K562 (cell line): Measurements from ENCODE around the gene PDZD2. TPM values are rescaled to one million over a fixed set of nuclear protein-coding genes. Genes with fewer than 3 reads are reported as not detected.

Source experiments
- ATAC-seq: fragments of 200-7000 bp; cut with Tn5 transposase; 3 replicates; pipeline ENCODE4 v1.9.1; 2020; ENCODE audit warnings: moderate library complexity
- BruUV-seq: library from RNA; stranded (reverse); fragments of 400-500 nt; replicated peaks from 2 replicates; lab custom pipeline; 2021; lab: Mats Ljungman, UMichigan
- CTCF ChIA-PET: fragments of 300-600 bp; formaldehyde crosslinking; extraction: SDS; loops from one replicate; lab custom pipeline; 2021; ENCODE audit warnings: low intra/inter-chr PET ratio; lab: Yijun Ruan, JAX
- POLR2A ChIA-PET: fragments of 300-600, 350-650 bp; sonication (Branson Sonifier 250); formaldehyde crosslinking; extraction: SDS; loops from one replicate; lab custom pipeline; 2021; ENCODE audit warnings: antibody characterized with exemption, inconsistent platforms; lab: Yijun Ruan, JAX
- DNase-seq, 4 experiments: peaks; one replicate each; pipeline versions ENCODE4 v3.0.0 to v3.0.0-alpha.2; 2011 to 2018; ENCODE audit warnings: low spot score in 3 of 4, mixed read lengths in 3 of 4; ENCODE audit errors: extremely low read depth in 1 of 4
- FAIRE-seq: peaks from 2 replicates; lab custom pipeline; 2011; peaks lifted over from hg19 to GRCh38; lab: Jason Lieb, UNC
- H2AFZ ChIP-seq: 2 replicates; pipeline ENCODE4 v1.6.0; 2011; ENCODE audit warnings: low read depth, low read length, control low read depth, inconsistent platforms
- H3K27ac ChIP-seq: fragments of 200-600 bp; 3 replicates; pipeline ENCODE4 v1.8.0; 2011; ENCODE audit warnings: low read depth, mild to moderate bottlenecking, control low read depth, inconsistent platforms, low read length, moderate library complexity, mixed read lengths; ENCODE audit errors: extremely low read depth
- H3K27me3 ChIP-seq, 2 experiments: fragments of 300-600 bp in 1 of 2; 2 replicates in 1 of 2; 3 replicates in 1 of 2; pipeline versions ENCODE4 v1.6.0 to v1.8.0; 2011; ENCODE audit warnings: inconsistent platforms in 2 of 2, low read length in 2 of 2, mild to moderate bottlenecking in 1 of 2, mixed read lengths in 1 of 2, moderate library complexity in 1 of 2; ENCODE audit not compliant: control insufficient read depth in 2 of 2, insufficient read depth in 2 of 2
- H3K36me3 ChIP-seq: fragments of 300-600 bp; 3 replicates; pipeline ENCODE4 v1.8.0; 2011; ENCODE audit warnings: mild to moderate bottlenecking, low read length, inconsistent platforms; ENCODE audit not compliant: control insufficient read depth, insufficient read depth
- H3K4me1 ChIP-seq, 2 experiments: fragments of 200-600 bp in 1 of 2; replicated peaks in 1 of 2; 2 replicates in 1 of 2; 3 replicates in 1 of 2; pipeline versions ENCODE4 v1.5.1 to v1.8.0; 2011; ENCODE audit warnings: inconsistent platforms in 2 of 2, low read length in 2 of 2, mild to moderate bottlenecking in 1 of 2, mixed read lengths in 1 of 2, moderate library complexity in 1 of 2; ENCODE audit not compliant: control insufficient read depth in 2 of 2, insufficient read depth in 2 of 2
- H3K4me2 ChIP-seq: 2 replicates; pipeline ENCODE4 v1.6.1; 2011; ENCODE audit warnings: low read length, control low read depth, inconsistent platforms, mixed read lengths; ENCODE audit not compliant: insufficient read depth
- H3K4me3 ChIP-seq: fragments of 200-600 bp; sonication (generic), shearing (Covaris generic); 2 replicates; pipeline ENCODE4 v1.5.1; 2016; ENCODE audit warnings: control low read depth, inconsistent platforms
- H3K79me2 ChIP-seq: fragments of 200-600 bp; 3 replicates; pipeline ENCODE4 v1.8.0; 2011; ENCODE audit warnings: low read length, inconsistent platforms; ENCODE audit not compliant: control insufficient read depth, insufficient read depth
- H3K9ac ChIP-seq, 2 experiments: 2 replicates each; pipeline versions ENCODE4 v1.6.0 to v1.6.1; 2011; ENCODE audit warnings: low read depth in 2 of 2, low read length in 2 of 2, control low read depth in 1 of 2, inconsistent platforms in 1 of 2, mild to moderate bottlenecking in 1 of 2, mixed read lengths in 1 of 2; ENCODE audit not compliant: insufficient read depth in 1 of 2
- H3K9me1 ChIP-seq: one replicate; pipeline ENCODE4 v1.6.0; 2011; ENCODE audit warnings: inconsistent platforms, mild to moderate bottlenecking, low read length, moderate library complexity; ENCODE audit not compliant: control insufficient read depth, insufficient read depth
- H3K9me3 ChIP-seq: replicated peaks from 2 replicates; pipeline ENCODE4 v1.5.1; 2011; ENCODE audit warnings: low read depth, low read length, inconsistent platforms; ENCODE audit not compliant: control insufficient read depth, insufficient read depth
- H4K20me1 ChIP-seq: replicated peaks from 2 replicates; pipeline ENCODE4 v1.6.1; 2011; ENCODE audit warnings: low read length, inconsistent platforms, mixed read lengths; ENCODE audit not compliant: control insufficient read depth, insufficient read depth
- CBX8 ChIP-seq: fragments of 200-600 bp; sonication (generic); IDR thresholded peaks from 2 replicates; pipeline ENCODE4 v1.6.1; 2012; ENCODE audit warnings: borderline replicate concordance, mixed run types, low read depth, mild to moderate bottlenecking, moderate library complexity, mixed read lengths, low read length, control low read depth, inconsistent platforms; ENCODE audit not compliant: poor library complexity, severe bottlenecking; ENCODE audit errors: extremely low read depth
- CHD4 ChIP-seq: fragments of 200-600 bp; sonication (generic); IDR thresholded peaks from 3 replicates; pipeline ENCODE4 v1.6.1; 2012; ENCODE audit warnings: low read depth, mild to moderate bottlenecking, mixed read lengths, low read length, inconsistent platforms; ENCODE audit not compliant: insufficient read depth, insufficient replicate concordance, poor library complexity, severe bottlenecking
- MED1 ChIP-seq: sonication (generic); formaldehyde crosslinking; IDR thresholded peaks from 2 replicates; pipeline ENCODE4 v1.8.1; 2023; ENCODE audit warnings: missing genetic modification reagents, borderline replicate concordance
- NCOA4 ChIP-seq: fragments of 450-650 bp; IDR thresholded peaks from 2 replicates; pipeline ENCODE4 v1.6.1; 2018; ENCODE audit warnings: mild to moderate bottlenecking; ENCODE audit not compliant: partially characterized antibody
- PML ChIP-seq: IDR thresholded peaks from 2 replicates; pipeline ENCODE4 v1.6.1; 2012; ENCODE audit warnings: low read length, inconsistent platforms
- SAP30 ChIP-seq: fragments of 200-600 bp; sonication (generic); IDR thresholded peaks from 2 replicates; pipeline ENCODE4 v1.6.1; 2012; ENCODE audit warnings: borderline replicate concordance, low read depth, mild to moderate bottlenecking, moderate library complexity, low read length, control low read depth, inconsistent platforms; ENCODE audit not compliant: insufficient read depth, poor library complexity, severe bottlenecking
- SMAD4 ChIP-seq: fragments of 250-450 bp; sonication (Bioruptor Pico); conservative IDR thresholded peaks from 2 replicates; pipeline ENCODE4 v1.8.0; 2021; ENCODE audit warnings: inconsistent platforms, mild to moderate bottlenecking, moderate library complexity
- SRF ChIP-seq, 2 experiments: fragments of 250-450, 450-650 bp in 1 of 2; sonication (Bioruptor Pico) in 1 of 2; sonication (generic) in 1 of 2; formaldehyde crosslinking; IDR thresholded peaks; 2 replicates each; pipeline versions ENCODE4 v1.5.0 to v1.5.1; 2020 to 2022; ENCODE audit warnings: mild to moderate bottlenecking in 1 of 2, missing genetic modification reagents in 1 of 2
- SRSF9 ChIP-seq: fragments of 200-400 bp; formaldehyde crosslinking; IDR thresholded peaks from 2 replicates; pipeline ENCODE4 v1.6.1; 2017; ENCODE audit warnings: low read depth, low read length, borderline replicate concordance
- TAL1 ChIP-seq: fragments of 450-650 bp; IDR thresholded peaks from 2 replicates; pipeline ENCODE4 v1.6.1; 2016; ENCODE audit warnings: mild to moderate bottlenecking
- TEAD1 ChIP-seq, 2 experiments: fragments of 450-650 bp in 1 of 2; sonication (generic) in 1 of 2; formaldehyde crosslinking; IDR thresholded peaks; 2 replicates each; pipeline versions ENCODE4 v1.4.0 to v1.8.0; 2020 to 2022; ENCODE audit warnings: mild to moderate bottlenecking in 2 of 2, missing genetic modification reagents in 1 of 2
- ZC3H4 ChIP-seq: sonication (generic); formaldehyde crosslinking; IDR thresholded peaks from 2 replicates; pipeline ENCODE4 v1.9.0; 2021; ENCODE audit warnings: missing genetic modification reagents, borderline replicate concordance
- ZNF165 ChIP-seq: fragments of 250-450 bp; sonication (Bioruptor Pico); IDR thresholded peaks from 2 replicates; pipeline ENCODE4 v1.4.0; 2020; ENCODE audit warnings: borderline replicate concordance
- ZNF24 ChIP-seq: fragments of 450-650 bp; IDR thresholded peaks from 2 replicates; pipeline ENCODE4 v1.6.1; 2016
- ZNF57 ChIP-seq: fragments of 450-650 bp; formaldehyde crosslinking; IDR thresholded peaks from 2 replicates; pipeline ENCODE4 v1.4.0; 2020; ENCODE audit warnings: mild to moderate bottlenecking, moderate library complexity
- WGBS: fragments of 100-300 bp; shearing (Covaris generic); methylation state at CpG from one replicate; pipeline ENCODE4 v1.1.6; 2016; ENCODE audit warnings: low coverage, mixed read lengths; ENCODE audit not compliant: insufficient coverage; ENCODE audit errors: missing lambda C conversion rate; 5-methylcytosine and 5-hydroxymethylcytosine counted together
- in situ Hi-C: fragments of 300-500 bp; cut with MboI; formaldehyde crosslinking; loops from 4 replicates; pipeline ENCODE4 v1.15.0; 2018; ENCODE audit warnings: inconsistent platforms, mixed read lengths
- intact Hi-C: fragments of 100-400 bp; cut with micrococcal nuclease; formaldehyde crosslinking; loops from 2 replicates; pipeline ENCODE4 v1.14.2; 2022
- polyA plus RNA-seq, 8 experiments: library from polyadenylated mRNA; depleted of rRNA in 4 of 8; stranded (reverse) in 5 of 8; unstranded in 3 of 8; fragments of >200 nt; fragmentation: Nextera tagmentation in 2 of 8; fragmentation: Illumina TruSeq in 1 of 8; extraction: Ambion mirVana in 2 of 8; extraction: Trizol in 1 of 8; gene quantifications; 2 replicates each; pipeline versions ENCODE4 v1.2.1 to v1.2.3, GENCODE V29; 2011 to 2014; ENCODE audit warnings: inconsistent platforms in 1 of 8, missing spikeins in 1 of 8
- total RNA-seq, 7 experiments: library from RNA; depleted of rRNA in 6 of 7; stranded (reverse); fragments of >200 nt in 6 of 7; fragmentation: Illumina TruSeq in 2 of 7; extraction: Trizol in 2 of 7; gene quantifications; 2 replicates each; pipeline versions ENCODE4 v1.2.1 to v1.2.3, GENCODE V29; 2011 to 2021; ENCODE audit warnings: low replicate concordance in 1 of 7
- TF ChIP-seq, protein P1 (sequence below): fragments of 450-650 bp; formaldehyde crosslinking; IDR thresholded peaks from 2 replicates; pipeline ENCODE4 v1.4.0; 2020; ENCODE audit warnings: mild to moderate bottlenecking, mixed read lengths
- TF ChIP-seq, protein P2 (sequence below): sonication (generic); formaldehyde crosslinking; IDR thresholded peaks from 2 replicates; pipeline ENCODE4 v1.8.0; 2022; ENCODE audit warnings: mild to moderate bottlenecking, missing genetic modification reagents

PDZD2 gene
- total and polyA plus RNA-seq, 9 of the 15 experiments (the other 6 are each of a cell fraction or from before 2014, with no cell fraction given), result 0.02 to 0.08 (median 0.04) TPM; not detected in 6

DNA sequence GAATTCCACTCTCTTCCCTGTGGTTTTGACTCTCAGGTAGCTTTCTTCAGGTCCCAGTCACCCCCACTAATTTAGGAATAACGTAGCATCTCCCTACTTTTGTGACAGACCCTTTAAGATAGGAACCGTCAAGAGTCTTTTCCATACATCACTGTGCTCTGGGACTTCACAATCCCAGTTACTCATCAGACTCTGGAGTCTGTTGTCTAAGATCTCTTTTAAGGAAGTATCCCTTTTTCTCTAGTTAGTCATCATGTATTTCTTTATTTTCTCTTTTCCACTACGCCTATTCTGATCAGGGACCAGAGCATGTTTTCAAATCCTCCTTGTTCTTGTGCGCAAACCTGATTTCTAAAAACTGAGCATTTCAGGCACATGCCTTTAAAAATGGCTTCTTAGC lies 392.2 kb downstream of the PDZD2 start (continued):
- TF ChIP-seq, protein P1, sequence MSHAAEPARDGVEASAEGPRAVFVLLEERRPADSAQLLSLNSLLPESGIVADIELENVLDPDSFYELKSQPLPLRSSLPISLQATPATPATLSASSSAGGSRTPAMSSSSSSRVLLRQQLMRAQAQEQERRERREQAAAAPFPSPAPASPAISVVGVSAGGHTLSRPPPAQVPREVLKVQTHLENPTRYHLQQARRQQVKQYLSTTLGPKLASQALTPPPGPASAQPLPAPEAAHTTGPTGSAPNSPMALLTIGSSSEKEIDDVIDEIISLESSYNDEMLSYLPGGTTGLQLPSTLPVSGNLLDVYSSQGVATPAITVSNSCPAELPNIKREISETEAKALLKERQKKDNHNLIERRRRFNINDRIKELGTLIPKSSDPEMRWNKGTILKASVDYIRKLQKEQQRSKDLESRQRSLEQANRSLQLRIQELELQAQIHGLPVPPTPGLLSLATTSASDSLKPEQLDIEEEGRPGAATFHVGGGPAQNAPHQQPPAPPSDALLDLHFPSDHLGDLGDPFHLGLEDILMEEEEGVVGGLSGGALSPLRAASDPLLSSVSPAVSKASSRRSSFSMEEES (CRISPR knock-in tag), result no peak
- no peak for TF ChIP-seq SRF (CRISPR knock-in tag; IDR thresholded peaks at IDR 0.05)

DNA sequence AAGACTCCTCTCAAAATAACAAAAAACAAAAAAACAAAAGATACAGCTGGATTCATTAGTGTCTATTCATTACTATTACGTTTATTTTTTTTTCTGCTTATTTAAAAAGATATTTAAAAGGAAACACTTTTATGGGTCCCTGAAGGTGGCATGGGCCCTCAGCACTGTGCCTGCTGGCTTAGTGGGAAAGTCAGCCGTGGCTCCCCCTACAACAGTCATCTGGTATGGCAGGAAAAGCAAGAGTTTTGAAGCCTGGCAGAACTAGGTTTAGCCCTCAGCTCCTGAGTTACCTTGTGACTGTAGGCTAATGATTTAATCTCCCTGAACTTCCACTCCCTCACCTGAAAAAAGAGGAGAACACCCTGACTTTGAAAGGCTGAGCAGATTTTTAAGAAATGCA lies 399.6 kb downstream of the PDZD2 start:
- POLR2A ChIA-PET, result interaction anchor here (1.5 kb wide), 1 partner anchor 11 kb away, joined by 3 read pairs; no protein-coding TSS in a partner anchor
- ATAC-seq (no peak), DNase-seq (no peak), FAIRE-seq (no peak)
- H3K79me2 ChIP-seq, result no peaks in the 10 kb centered on the region
- H3K36me3 ChIP-seq, result no peaks in the 10 kb centered on the region
- no peak overlapping the region for H3K27ac ChIP-seq
- H3K4me1 ChIP-seq, result no peaks in the 10 kb centered on the region
- no peaks in the 10 kb centered on the region for H3K9me3 ChIP-seq
- TF ChIP-seq, protein P2, sequence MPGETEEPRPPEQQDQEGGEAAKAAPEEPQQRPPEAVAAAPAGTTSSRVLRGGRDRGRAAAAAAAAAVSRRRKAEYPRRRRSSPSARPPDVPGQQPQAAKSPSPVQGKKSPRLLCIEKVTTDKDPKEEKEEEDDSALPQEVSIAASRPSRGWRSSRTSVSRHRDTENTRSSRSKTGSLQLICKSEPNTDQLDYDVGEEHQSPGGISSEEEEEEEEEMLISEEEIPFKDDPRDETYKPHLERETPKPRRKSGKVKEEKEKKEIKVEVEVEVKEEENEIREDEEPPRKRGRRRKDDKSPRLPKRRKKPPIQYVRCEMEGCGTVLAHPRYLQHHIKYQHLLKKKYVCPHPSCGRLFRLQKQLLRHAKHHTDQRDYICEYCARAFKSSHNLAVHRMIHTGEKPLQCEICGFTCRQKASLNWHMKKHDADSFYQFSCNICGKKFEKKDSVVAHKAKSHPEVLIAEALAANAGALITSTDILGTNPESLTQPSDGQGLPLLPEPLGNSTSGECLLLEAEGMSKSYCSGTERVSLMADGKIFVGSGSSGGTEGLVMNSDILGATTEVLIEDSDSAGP (CRISPR knock-in tag), result no peak
- TF ChIP-seq NCOA4 (no peak), ZNF165 (CRISPR knock-in tag) (no peak), PML (no peak), SRSF9 (no peak), CHD4 (no peak), TAL1 (no peak), ZNF57 (CRISPR knock-in tag) (no peak), TEAD1 (CRISPR knock-in tag; IDR thresholded peaks at IDR 0.05) (no peak), CBX8 (no peak), ZNF24 (no peak), SMAD4 (CRISPR knock-in tag) (no peak), SAP30 (no peak), MED1 (CRISPR knock-in tag) (no peak), ZC3H4 (CRISPR knock-in tag) (no peak)
- H3K9ac ChIP-seq, result no peak overlapping the region
- in situ Hi-C loops, result no loop called here
- H3K4me3 ChIP-seq, result no peak overlapping the region
- H4K20me1 ChIP-seq, result no peaks in the 10 kb centered on the region
- CTCF ChIA-PET, result no interaction called here
- intact Hi-C loops, result no loop called here
- BruUV-seq, result no TSS peak
- no peaks in the 10 kb centered on the region for H3K9me1 ChIP-seq
- no peak overlapping the region for H3K4me2 ChIP-seq
- 0% methylated on average over 2 of the region's 2 CpGs for WGBS
- no peak overlapping the region for H2AFZ ChIP-seq
- peaks cover 8 to 34% of the 10 kb centered on the region in 2 experiments; a peak in 3 of 5 replicates for H3K27me3 ChIP-seq
